Left ventricle myocardium inferior (tissue), 1 donor: ENCODE data around the gene ZNF335. TPM values are rescaled to one million over a fixed set of nuclear protein-coding genes. Genes with fewer than 3 reads are reported as not detected.

ENCODE experiments used
- DNase-seq: peaks from one replicate; pipeline ENCODE4 v3.0.0-alpha.2; 2020
- H3K27ac ChIP-seq: fragments of 200-600 bp; replicated peaks from 2 replicates; pipeline ENCODE4 v1.8.0; 2021
- H3K27me3 ChIP-seq: fragments of 200-600 bp; 2 replicates; pipeline ENCODE4 v1.8.0; 2021; ENCODE audit warnings: low read depth
- H3K36me3 ChIP-seq: fragments of 200-600 bp; 2 replicates; pipeline ENCODE4 v1.8.0; 2021
- H3K4me1 ChIP-seq: fragments of 200-600 bp; 2 replicates; pipeline ENCODE4 v1.8.0; 2021
- H3K4me3 ChIP-seq: fragments of 200-600 bp; 2 replicates; pipeline ENCODE4 v1.8.0; 2021; ENCODE audit warnings: mild to moderate bottlenecking, moderate library complexity
- H3K9me3 ChIP-seq: fragments of 200-600 bp; replicated peaks from 2 replicates; pipeline ENCODE4 v1.8.0; 2021
- CTCF ChIP-seq: fragments of 200-600 bp; IDR thresholded peaks from 2 replicates; pipeline ENCODE4 v1.8.0; 2021; ENCODE audit warnings: antibody characterized with exemption, mild to moderate bottlenecking, borderline replicate concordance
- intact Hi-C: fragments of 100-400 bp; cut with micrococcal nuclease; formaldehyde crosslinking; loops from one replicate; pipeline ENCODE4 v1.11.0; 2022
- total RNA-seq: library from RNA; stranded (reverse); fragmentation: NEBNext Ultra II Directional; extraction: Animal tissue kit (Norgen Biotek cat#: 25700); gene quantifications from one replicate; pipeline ENCODE4 v1.2.1, GENCODE V29; 2021
- donor health status: DM: no; HTN: yes; CAD: no; lungs with severe emphysema.

The ZNF335 gene
- total RNA-seq, 1 donor from 2014 or later = 8.1 TPM

- intact Hi-C loops = no loop called here
- Histone ChIP-seq H3K4me1 (peaks cover 3% of the 10 kb centered on the region), H3K9me3 (no peaks in the 10 kb centered on the region), H3K27ac (no peak overlapping the region), H3K27me3 (no peaks in the 10 kb centered on the region), H3K36me3 (peaks cover 100% of the 10 kb centered on the region), H3K4me3 (no peak overlapping the region)
- TF ChIP-seq CTCF = no peak
- DNase-seq = no peak
These were observed 27.6 kb downstream of the ZNF335 start for GRCh38 chr20:45944151-45944964.

- intact Hi-C loops = no loop called here
These were observed 28.4 kb downstream of the ZNF335 start for GRCh38 chr20:45943613-45944012.

GRCh38 chr20:45940469-45940868, 31.5 kb downstream of the ZNF335 start:
- Histone ChIP-seq H3K4me3 (no peak overlapping the region), H3K27me3 (no peaks in the 10 kb centered on the region), H3K36me3 (peaks cover 85% of the 10 kb centered on the region), H3K27ac (no peak overlapping the region), H3K9me3 (no peaks in the 10 kb centered on the region), H3K4me1 (peaks cover 19% of the 10 kb centered on the region)
- no peak for DNase-seq
- intact Hi-C loops = no loop called here
- TF ChIP-seq CTCF = no peak

More at GRCh38 chr20:45943613-45944012, 28.4 kb downstream of the ZNF335 start:
- no peak for DNase-seq
- H3K9me3 ChIP-seq = no peaks in the 10 kb centered on the region
- peaks cover 100% of the 10 kb centered on the region for H3K36me3 ChIP-seq
- peaks cover 3% of the 10 kb centered on the region for H3K4me1 ChIP-seq
- no peak overlapping the region for H3K27ac ChIP-seq
- H3K27me3 ChIP-seq = no peaks in the 10 kb centered on the region
- no peak overlapping the region for H3K4me3 ChIP-seq
- TF ChIP-seq CTCF = no peak

GRCh38 chr20:45940053-45940452, 31.9 kb downstream of the ZNF335 start:
- H3K4me1 ChIP-seq = peaks cover 20% of the 10 kb centered on the region
- no peak for TF ChIP-seq CTCF
- H3K36me3 ChIP-seq = peaks cover 81% of the 10 kb centered on the region
- no peak overlapping the region for H3K4me3 ChIP-seq
- H3K27me3 ChIP-seq = no peaks in the 10 kb centered on the region
- no peak for DNase-seq
- no peaks in the 10 kb centered on the region for H3K9me3 ChIP-seq
- no peak overlapping the region for H3K27ac ChIP-seq
- intact Hi-C loops = no loop called here

- Histone ChIP-seq H3K27me3 (no peaks in the 10 kb centered on the region), H3K27ac (no peak overlapping the region), H3K4me1 (peaks cover 29% of the 10 kb centered on the region), H3K4me3 (no peak overlapping the region), H3K36me3 (peaks cover 69% of the 10 kb centered on the region), H3K9me3 (no peaks in the 10 kb centered on the region)
- intact Hi-C loops = no loop called here
- no peak for TF ChIP-seq CTCF
- no peak for DNase-seq
These were observed 33.1 kb downstream of the ZNF335 start for GRCh38 chr20:45938727-45939438.
